PFSK-1 (cell line): ENCODE data around the gene PTBP1.

Source experiments
- POLR2AphosphoS5 ChIP-seq: IDR thresholded peaks from 2 replicates; pipeline ENCODE4 v1.6.1; 2012; ENCODE audit warnings: low read depth, mild to moderate bottlenecking, control low read depth, low read length, moderate library complexity
- REST ChIP-seq, 2 experiments: IDR thresholded peaks; 2 replicates each; pipeline versions ENCODE4 v1.6.1 to v1.8.0; 2011 to 2012; ENCODE audit warnings: low read depth in 2 of 2, low read length in 2 of 2, control low read depth in 1 of 2, inconsistent platforms in 1 of 2, mild to moderate bottlenecking in 1 of 2, moderate library complexity in 1 of 2; ENCODE audit not compliant: insufficient read depth in 1 of 2
- SIN3A ChIP-seq: IDR thresholded peaks from 2 replicates; pipeline ENCODE4 v1.6.1; 2012; ENCODE audit warnings: mild to moderate bottlenecking, low read length, moderate library complexity, borderline replicate concordance; ENCODE audit not compliant: insufficient read depth
- TAF1 ChIP-seq: IDR thresholded peaks from 2 replicates; pipeline ENCODE4 v1.6.1; 2012; ENCODE audit warnings: low read length, control low read depth, borderline replicate concordance; ENCODE audit not compliant: insufficient read depth

GRCh38 chr19:815775-816499 is 18.7 kb downstream of the PTBP1 start:
- TF ChIP-seq TAF1 (no peak), POLR2AphosphoS5 (no peak), REST (IDR thresholded peaks at IDR 0.05; ENCODE audit: insufficient read depth in 1 of 2, low read depth in 2 of 2, low read length in 2 of 2) (no peak), SIN3A (no peak)
